HUES48 (cell line): ENCODE data around the gene BRD8.

Experiments used
- H3K27ac ChIP-seq: one replicate; pipeline ENCODE4 v1.7.0; 2013; ENCODE audit warnings: low read depth, low read length, inconsistent platforms
- H3K27me3 ChIP-seq: 2 replicates; pipeline ENCODE4 v1.6.1; 2013; ENCODE audit warnings: mild to moderate bottlenecking, low read length; ENCODE audit not compliant: control insufficient read depth, insufficient read depth
- H3K36me3 ChIP-seq: 2 replicates; pipeline ENCODE4 v1.6.1; 2013; ENCODE audit warnings: low read length; ENCODE audit not compliant: control insufficient read depth, insufficient read depth
- H3K4me1 ChIP-seq: 2 replicates; pipeline ENCODE4 v1.6.1; 2013; ENCODE audit warnings: mild to moderate bottlenecking, low read length; ENCODE audit not compliant: control insufficient read depth, insufficient read depth
- H3K4me3 ChIP-seq: 2 replicates; pipeline ENCODE4 v1.5.1; 2013; ENCODE audit warnings: mild to moderate bottlenecking, low read depth, low read length
- H3K9ac ChIP-seq: 2 replicates; pipeline ENCODE4 v1.6.1; 2013; ENCODE audit warnings: mild to moderate bottlenecking, low read depth, low read length, moderate library complexity
- H3K9me3 ChIP-seq: 2 replicates; pipeline ENCODE4 v1.6.1; 2013; ENCODE audit warnings: low read length; ENCODE audit not compliant: control insufficient read depth, insufficient read depth

Gene BRD8

DNA sequence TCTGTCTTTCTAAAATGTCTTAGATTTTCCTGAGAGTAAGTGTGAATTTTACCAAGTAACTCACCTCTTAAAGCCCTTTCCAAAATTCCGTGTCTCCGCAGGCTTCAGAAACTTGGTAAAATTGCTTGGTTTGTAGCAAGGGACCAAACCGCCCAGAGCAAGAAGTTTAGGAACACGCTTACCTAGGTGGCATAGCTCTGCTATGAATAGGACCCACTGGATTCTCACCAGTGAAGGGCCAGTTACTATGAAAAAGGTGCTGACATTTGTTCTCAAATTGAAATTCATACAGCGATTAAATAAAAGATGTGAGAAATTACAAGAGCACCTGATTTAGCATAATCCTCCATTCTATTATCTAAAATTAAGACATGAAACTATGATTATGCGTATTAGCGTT is 45.9 kb downstream of the BRD8 start:
- Histone ChIP-seq H3K27me3 (no peaks in the 10 kb centered on the region), H3K9ac (no peak overlapping the region), H3K4me1 (no peaks in the 10 kb centered on the region), H3K36me3 (no peaks in the 10 kb centered on the region), H3K27ac (no peak overlapping the region), H3K4me3 (peak overlapping the region; percentile 51; the same call in 1 of the 2 replicates), H3K9me3 (no peaks in the 10 kb centered on the region)

- Histone ChIP-seq H3K27ac (no peak overlapping the region), H3K36me3 (no peaks in the 10 kb centered on the region), H3K27me3 (no peaks in the 10 kb centered on the region), H3K4me1 (no peaks in the 10 kb centered on the region), H3K9me3 (no peaks in the 10 kb centered on the region), H3K4me3 (no peak overlapping the region), H3K9ac (no peak overlapping the region)
These were observed 49.1 kb downstream of the BRD8 start for GRCh38 chr5:138129347-138129746.

DNA sequence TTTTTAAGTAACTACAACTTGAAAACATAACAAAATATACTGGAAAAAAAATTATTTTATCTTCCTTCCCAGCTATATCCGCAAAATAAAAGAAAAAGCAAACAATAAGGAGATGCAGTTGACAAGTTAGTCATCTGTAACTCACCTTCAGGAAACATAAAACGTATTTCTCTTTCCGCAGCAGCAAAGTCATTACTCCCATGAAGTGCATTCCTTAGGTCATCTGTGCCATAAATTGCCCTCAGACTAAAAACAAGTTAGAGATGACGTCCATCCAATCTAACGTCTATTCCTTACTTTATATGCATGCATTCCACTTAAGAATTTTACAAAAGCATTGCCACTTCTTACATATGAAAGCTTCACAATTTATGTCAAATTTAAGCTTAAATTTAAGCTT is 50.1 kb downstream of the BRD8 start:
- Histone ChIP-seq H3K27ac (no peak overlapping the region), H3K36me3 (no peaks in the 10 kb centered on the region), H3K27me3 (no peaks in the 10 kb centered on the region), H3K4me3 (no peak overlapping the region), H3K9me3 (no peaks in the 10 kb centered on the region), H3K9ac (no peak overlapping the region), H3K4me1 (no peaks in the 10 kb centered on the region)

DNA sequence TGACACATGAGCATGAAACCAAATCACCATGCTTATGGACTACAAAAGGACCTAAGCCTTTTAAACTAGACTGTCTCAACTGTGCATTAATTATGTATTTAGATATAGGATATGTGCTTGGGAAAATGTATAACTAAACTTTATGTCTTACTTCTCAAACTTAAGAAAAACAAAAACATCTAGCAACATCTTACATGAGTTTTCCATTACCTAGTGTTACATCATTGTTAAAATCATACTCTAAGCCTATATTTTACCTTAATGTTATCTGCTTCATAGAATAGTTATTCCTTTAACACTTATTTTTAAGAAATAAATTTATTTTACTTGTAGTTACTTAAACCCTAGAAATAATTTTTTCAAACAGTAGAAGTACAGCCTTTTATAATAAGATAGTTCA is 63.2 kb downstream of the BRD8 start:
- no peaks in the 10 kb centered on the region for H3K36me3 ChIP-seq
- no peaks in the 10 kb centered on the region for H3K9me3 ChIP-seq
- H3K27me3 ChIP-seq, result no peaks in the 10 kb centered on the region
- H3K27ac ChIP-seq, result no peak overlapping the region
- H3K9ac ChIP-seq, result no peak overlapping the region
- peaks cover 12% of the 10 kb centered on the region for H3K4me1 ChIP-seq
- no peak overlapping the region for H3K4me3 ChIP-seq

GRCh38 chr5:138111937-138112336 is 66.5 kb downstream of the BRD8 start:
- H3K4me1 ChIP-seq, result peaks cover 18% of the 10 kb centered on the region

DNA sequence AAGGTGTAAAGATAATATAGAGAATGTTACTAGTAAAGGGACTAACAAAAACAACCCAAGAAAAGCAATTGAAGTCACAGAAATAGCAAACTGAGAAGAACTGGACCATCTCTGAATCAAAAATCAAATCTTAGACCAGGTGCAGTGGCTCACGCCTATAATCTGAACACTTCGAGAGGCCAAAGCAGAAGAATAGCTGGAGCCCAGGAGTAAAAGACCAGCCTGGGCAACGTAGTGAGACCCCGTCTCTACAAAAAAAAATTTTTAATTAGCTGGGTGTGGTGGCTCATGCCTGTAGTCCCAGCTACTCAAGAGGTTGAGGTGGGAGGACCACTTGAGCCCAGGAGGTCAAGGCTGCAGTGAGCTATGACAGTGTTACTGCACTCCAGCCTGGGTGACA is 67.2 kb downstream of the BRD8 start:
- H3K27ac ChIP-seq, result no peak overlapping the region
- H3K36me3 ChIP-seq, result no peaks in the 10 kb centered on the region
- H3K4me3 ChIP-seq, result no peak overlapping the region
- H3K9ac ChIP-seq, result no peak overlapping the region
- peaks cover 18% of the 10 kb centered on the region for H3K4me1 ChIP-seq
- no peaks in the 10 kb centered on the region for H3K9me3 ChIP-seq
- no peaks in the 10 kb centered on the region for H3K27me3 ChIP-seq

More at GRCh38 chr5:138111937-138112336, 66.5 kb downstream of the BRD8 start:
- no peaks in the 10 kb centered on the region for H3K9me3 ChIP-seq
- no peak overlapping the region for H3K9ac ChIP-seq
- no peak overlapping the region for H3K27ac ChIP-seq
- no peaks in the 10 kb centered on the region for H3K36me3 ChIP-seq
- no peaks in the 10 kb centered on the region for H3K27me3 ChIP-seq
- H3K4me3 ChIP-seq, result no peak overlapping the region

DNA sequence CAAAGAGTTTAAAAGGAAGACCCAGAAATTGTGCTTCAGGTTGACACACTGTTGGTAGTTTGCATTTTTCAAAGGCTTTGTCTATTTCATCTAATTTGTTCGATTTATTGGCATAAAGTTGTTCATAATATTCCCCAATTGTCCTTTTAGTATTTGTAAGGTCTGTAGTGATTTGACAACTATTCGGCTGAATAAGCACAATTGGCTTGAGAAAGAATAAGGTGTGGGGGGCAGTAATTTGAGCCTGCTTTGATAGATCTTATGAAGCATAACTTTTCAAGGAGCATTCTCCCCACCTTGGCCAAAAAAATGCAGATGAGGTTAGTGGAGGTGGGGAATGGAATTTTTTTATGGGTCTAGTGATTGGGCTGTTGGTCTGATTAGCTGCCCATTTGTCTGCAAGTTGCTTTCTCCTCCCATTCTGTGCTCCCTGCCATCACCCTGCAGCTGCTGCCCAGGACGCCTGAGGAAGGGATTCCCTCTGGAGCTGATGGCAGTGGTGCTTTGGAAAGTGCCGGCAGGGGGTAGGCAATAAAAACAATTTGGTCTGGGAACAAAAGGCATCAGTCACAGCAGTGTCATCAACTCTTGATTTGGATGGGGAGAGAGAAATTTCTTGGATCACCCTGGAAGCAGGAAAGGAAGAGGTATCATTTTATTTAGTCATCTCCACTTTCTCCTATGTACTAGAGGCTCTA is 68.0 kb downstream of the BRD8 start:
- Histone ChIP-seq H3K4me3 (no peak overlapping the region), H3K27ac (no peak overlapping the region), H3K9me3 (no peaks in the 10 kb centered on the region), H3K36me3 (no peaks in the 10 kb centered on the region), H3K4me1 (peaks cover 18% of the 10 kb centered on the region), H3K27me3 (no peaks in the 10 kb centered on the region), H3K9ac (no peak overlapping the region)

- no peaks in the 10 kb centered on the region for H3K36me3 ChIP-seq
- no peaks in the 10 kb centered on the region for H3K9me3 ChIP-seq
- H3K27ac ChIP-seq, result no peak overlapping the region
- H3K9ac ChIP-seq, result no peak overlapping the region
- H3K4me3 ChIP-seq, result no peak overlapping the region
- no peaks in the 10 kb centered on the region for H3K27me3 ChIP-seq
- peaks cover 18% of the 10 kb centered on the region for H3K4me1 ChIP-seq
These were observed 68.8 kb downstream of the BRD8 start for GRCh38 chr5:138109463-138110265.

- Histone ChIP-seq H3K9ac (no peak overlapping the region), H3K4me1 (peaks cover 33% of the 10 kb centered on the region), H3K27ac (no peak overlapping the region), H3K36me3 (no peaks in the 10 kb centered on the region), H3K27me3 (peaks cover 1% of the 10 kb centered on the region), H3K4me3 (no peak overlapping the region), H3K9me3 (no peaks in the 10 kb centered on the region)
These were observed 71.2 kb downstream of the BRD8 start for GRCh38 chr5:138107213-138107612.

- H3K9ac ChIP-seq, result no peak overlapping the region
- no peak overlapping the region for H3K27ac ChIP-seq
- H3K36me3 ChIP-seq, result no peaks in the 10 kb centered on the region
- H3K4me3 ChIP-seq, result no peak overlapping the region
- H3K27me3 ChIP-seq, result peaks cover 9% of the 10 kb centered on the region
- peaks cover 26% of the 10 kb centered on the region for H3K4me1 ChIP-seq
- no peaks in the 10 kb centered on the region for H3K9me3 ChIP-seq
These were observed 72.7 kb downstream of the BRD8 start for GRCh38 chr5:138105709-138106108.

DNA sequence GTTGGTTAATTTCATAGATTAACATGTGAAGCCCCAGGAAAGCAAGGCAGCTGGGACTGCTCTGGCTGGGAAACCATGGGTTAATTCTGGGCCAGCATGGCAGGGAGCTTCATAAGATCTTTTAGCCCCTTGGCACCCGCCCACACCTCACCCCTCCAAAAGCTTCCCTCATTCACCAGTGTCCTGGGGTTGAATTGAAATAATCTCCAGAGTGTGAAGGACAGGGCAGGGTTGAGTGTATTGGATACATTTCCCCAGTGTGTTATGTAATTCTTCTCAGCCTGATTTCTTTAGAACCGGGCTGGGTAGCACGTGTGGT is 75.2 kb downstream of the BRD8 start:
- H3K4me3 ChIP-seq, result no peak overlapping the region
- H3K9me3 ChIP-seq, result no peaks in the 10 kb centered on the region
- H3K9ac ChIP-seq, result no peak overlapping the region
- peaks cover 25% of the 10 kb centered on the region for H3K27me3 ChIP-seq
- peaks cover 15% of the 10 kb centered on the region for H3K4me1 ChIP-seq
- H3K36me3 ChIP-seq, result no peaks in the 10 kb centered on the region
- peak overlapping the region; percentile 82 for H3K27ac ChIP-seq
